GM06990 (cell line): ENCODE data around the gene APPBP2.

Source experiments
- DNase-seq: peaks from one replicate; pipeline ENCODE4 v3.0.0-alpha.2; 2011; ENCODE audit not compliant: insufficient read length; ENCODE audit errors: extremely low read depth
- H3K27me3 ChIP-seq: replicated peaks from 2 replicates; pipeline ENCODE4 v1.6.0; 2011; ENCODE audit warnings: low read length; ENCODE audit not compliant: control insufficient read depth, insufficient read depth
- H3K36me3 ChIP-seq: 2 replicates; pipeline ENCODE4 v1.5.1; 2011; ENCODE audit warnings: low read length; ENCODE audit not compliant: control insufficient read depth, insufficient read depth
- H3K4me3 ChIP-seq: replicated peaks from 2 replicates; pipeline ENCODE4 v1.5.1; 2011; ENCODE audit warnings: low read depth, mild to moderate bottlenecking, control low read depth, low read length
- TF ChIP-seq, protein P1 (sequence below): IDR thresholded peaks from 2 replicates; pipeline ENCODE4 v1.5.1; 2011; ENCODE audit warnings: low read length, control low read depth, mild to moderate bottlenecking, inconsistent platforms; ENCODE audit not compliant: insufficient read depth, poor library complexity, severe bottlenecking

APPBP2 gene

DNA sequence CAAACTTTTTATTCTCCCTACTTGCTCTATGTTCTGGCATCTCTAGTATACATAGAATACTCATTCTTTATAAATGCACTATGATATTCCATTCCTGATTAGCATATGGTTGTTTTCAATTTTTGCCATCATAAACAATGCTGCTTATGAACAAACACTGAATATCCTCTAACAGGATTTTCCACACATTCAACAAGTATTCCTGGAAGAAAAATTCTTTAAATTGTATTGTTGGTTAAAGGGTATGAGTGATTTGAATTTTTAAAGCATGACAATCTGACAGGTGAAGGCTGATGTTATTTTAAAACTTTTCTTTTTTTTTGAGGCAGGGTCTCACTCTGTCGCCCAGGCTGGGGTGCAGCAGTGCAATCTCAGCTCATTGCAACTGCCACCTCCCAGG lies 11.5 kb downstream of the APPBP2 start:
- TF ChIP-seq, protein P1, sequence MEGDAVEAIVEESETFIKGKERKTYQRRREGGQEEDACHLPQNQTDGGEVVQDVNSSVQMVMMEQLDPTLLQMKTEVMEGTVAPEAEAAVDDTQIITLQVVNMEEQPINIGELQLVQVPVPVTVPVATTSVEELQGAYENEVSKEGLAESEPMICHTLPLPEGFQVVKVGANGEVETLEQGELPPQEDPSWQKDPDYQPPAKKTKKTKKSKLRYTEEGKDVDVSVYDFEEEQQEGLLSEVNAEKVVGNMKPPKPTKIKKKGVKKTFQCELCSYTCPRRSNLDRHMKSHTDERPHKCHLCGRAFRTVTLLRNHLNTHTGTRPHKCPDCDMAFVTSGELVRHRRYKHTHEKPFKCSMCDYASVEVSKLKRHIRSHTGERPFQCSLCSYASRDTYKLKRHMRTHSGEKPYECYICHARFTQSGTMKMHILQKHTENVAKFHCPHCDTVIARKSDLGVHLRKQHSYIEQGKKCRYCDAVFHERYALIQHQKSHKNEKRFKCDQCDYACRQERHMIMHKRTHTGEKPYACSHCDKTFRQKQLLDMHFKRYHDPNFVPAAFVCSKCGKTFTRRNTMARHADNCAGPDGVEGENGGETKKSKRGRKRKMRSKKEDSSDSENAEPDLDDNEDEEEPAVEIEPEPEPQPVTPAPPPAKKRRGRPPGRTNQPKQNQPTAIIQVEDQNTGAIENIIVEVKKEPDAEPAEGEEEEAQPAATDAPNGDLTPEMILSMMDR = no peak
- DNase-seq = no peak
- no peak overlapping the region for H3K4me3 ChIP-seq
- H3K27me3 ChIP-seq = no peaks in the 10 kb centered on the region
- H3K36me3 ChIP-seq = peaks cover 2% of the 10 kb centered on the region

DNA sequence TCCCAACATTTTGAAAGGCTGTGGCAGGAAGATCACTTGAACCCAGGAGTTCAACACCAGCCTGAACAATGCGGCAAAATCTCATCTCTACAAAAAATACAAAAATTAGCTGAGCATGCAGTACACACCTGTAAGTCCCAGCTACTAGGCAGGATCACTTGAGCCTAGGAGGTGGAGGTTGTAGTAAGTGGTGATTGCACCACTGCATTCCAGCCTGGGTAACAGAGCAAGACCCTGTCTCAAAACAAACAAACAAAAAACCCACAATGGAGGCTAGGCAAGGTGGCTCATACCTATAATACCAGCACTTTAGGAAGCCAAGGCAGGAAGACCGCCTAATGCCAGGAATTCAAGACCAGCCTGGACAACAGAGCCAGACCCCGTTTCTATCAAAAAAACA lies 12.0 kb downstream of the APPBP2 start:
- TF ChIP-seq, protein P1 = no peak
- Histone ChIP-seq H3K27me3 (no peaks in the 10 kb centered on the region), H3K4me3 (no peak overlapping the region), H3K36me3 (peaks cover 2% of the 10 kb centered on the region)
- DNase-seq = no peak

DNA sequence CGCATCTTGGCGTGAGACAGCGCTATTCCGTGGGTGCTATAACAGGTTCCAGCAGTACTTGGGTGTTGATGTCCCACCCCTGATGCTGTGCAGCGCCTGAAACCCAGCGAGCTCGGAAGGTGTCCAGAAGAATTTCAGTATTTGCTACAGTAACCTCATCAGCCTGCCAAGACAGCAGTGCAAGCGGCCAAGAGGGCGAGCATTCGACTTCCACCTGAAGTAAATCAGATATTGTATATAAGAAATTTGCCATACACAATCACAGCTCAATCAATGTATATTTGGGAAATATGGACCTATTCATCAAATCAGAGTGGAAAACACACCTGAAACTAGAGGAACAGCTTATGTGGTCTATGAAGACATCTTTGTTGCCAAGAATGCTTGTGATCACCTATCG lies 13.0 kb downstream of the APPBP2 start:
- TF ChIP-seq, protein P1 = no peak
- no peaks in the 10 kb centered on the region; the same call in 1 of the 2 replicates for H3K36me3 ChIP-seq
- H3K4me3 ChIP-seq = no peak overlapping the region

DNA sequence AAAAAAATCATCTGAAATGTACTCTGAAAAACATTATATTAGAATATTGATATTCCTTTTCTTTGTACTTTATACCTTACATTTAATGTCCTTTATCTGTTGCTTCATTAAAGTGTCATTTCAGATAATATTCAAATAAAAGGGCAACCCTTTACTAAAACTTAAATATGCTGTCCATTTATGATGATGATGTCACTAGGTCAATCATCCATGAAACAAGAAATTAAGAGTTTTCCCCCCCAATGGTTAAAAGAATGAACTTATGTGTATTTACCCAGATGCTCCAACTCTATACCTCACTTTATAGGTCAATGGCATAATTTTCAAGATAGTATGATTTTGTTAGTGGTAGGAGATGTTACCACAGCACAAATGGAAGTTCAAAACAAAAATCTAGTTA lies 15.3 kb downstream of the APPBP2 start:
- TF ChIP-seq, protein P1 = no peak
- Histone ChIP-seq H3K27me3 (no peaks in the 10 kb centered on the region), H3K4me3 (no peak overlapping the region), H3K36me3 (no peaks in the 10 kb centered on the region)
- no peak for DNase-seq

More for the DNA sequence above, 13.0 kb downstream of the APPBP2 start:
- no peaks in the 10 kb centered on the region for H3K27me3 ChIP-seq
- no peak for DNase-seq

DNA sequence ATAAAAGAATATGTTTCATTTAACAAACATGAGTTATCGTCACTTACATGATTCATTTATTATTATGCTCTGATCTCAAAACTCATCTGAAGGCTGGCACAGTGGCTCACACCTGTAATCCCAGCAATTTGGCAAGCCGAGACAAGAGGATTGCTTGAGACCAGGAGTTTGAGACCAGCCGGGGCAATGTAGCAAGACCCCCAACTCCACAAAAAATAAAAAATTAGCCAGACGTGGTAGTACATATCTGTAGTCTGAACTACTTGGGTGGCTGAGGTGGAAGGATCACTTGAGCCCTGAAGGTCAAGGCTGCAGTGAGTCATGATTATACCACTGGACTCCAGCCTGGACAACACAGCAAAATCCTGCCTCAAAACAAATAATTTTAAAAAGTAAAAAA lies 16.0 kb downstream of the APPBP2 start:
- Histone ChIP-seq H3K4me3 (no peak overlapping the region), H3K27me3 (no peaks in the 10 kb centered on the region), H3K36me3 (no peaks in the 10 kb centered on the region)
- DNase-seq = no peak
- TF ChIP-seq, protein P1 = no peak

DNA sequence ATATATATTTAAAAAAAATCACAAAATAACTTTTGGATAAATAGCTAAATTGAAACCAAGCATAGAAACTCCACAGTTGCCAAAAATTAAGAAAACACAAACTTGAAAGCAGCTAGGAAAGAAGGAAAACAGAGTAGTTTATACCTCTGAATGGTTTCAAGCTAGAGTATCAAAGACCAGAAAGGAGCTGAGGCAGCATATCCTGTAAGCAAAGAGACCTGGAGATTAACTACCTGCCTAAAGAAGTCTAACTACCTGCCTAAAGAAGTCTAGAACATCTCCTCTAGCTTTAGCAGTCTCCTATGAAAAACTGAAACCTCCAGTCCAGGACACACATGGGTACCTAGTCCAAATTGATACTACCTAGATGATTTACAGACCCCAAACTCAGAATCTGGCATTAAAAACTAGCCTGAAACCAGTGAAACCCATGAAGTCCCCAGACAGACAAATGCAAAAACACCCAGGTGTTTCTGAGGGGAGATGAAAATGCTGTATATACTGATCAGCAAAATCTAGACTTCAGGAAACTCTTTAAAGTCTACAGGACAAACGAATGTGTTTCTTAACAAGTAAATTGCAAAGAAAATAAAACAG lies 17.6 kb downstream of the APPBP2 start:
- no peaks in the 10 kb centered on the region for H3K27me3 ChIP-seq
- H3K36me3 ChIP-seq = no peaks in the 10 kb centered on the region
- DNase-seq = no peak
- no peak overlapping the region for H3K4me3 ChIP-seq
- TF ChIP-seq, protein P1 = no peak
